Keratinocyte (primary cell): ENCODE measurements around the gene C20orf202. TPM values are rescaled to one million over a fixed set of nuclear protein-coding genes. Genes with fewer than 3 reads are reported as not detected.
"Not testable (repeated sequence)": the region's sequence is repeated elsewhere in the genome, so short reads cannot be mapped to it uniquely, and the experiment has no call there.

Experiments
- DNase-seq: peaks from one replicate; pipeline ENCODE4 v3.0.0-alpha.2; 2011; ENCODE audit warnings: low read depth, missing footprints, low spot score
- FAIRE-seq: peaks from 2 replicates; lab custom pipeline; 2011; peaks lifted over from hg19 to GRCh38; lab: Jason Lieb, UNC
- H2AFZ ChIP-seq: 2 replicates; pipeline ENCODE4 v1.6.0; 2012; ENCODE audit warnings: low read length, control low read depth, inconsistent platforms; ENCODE audit not compliant: control insufficient read depth
- H3K27ac ChIP-seq: 2 replicates; pipeline ENCODE4 v1.5.1; 2011; ENCODE audit warnings: low read length; ENCODE audit not compliant: control insufficient read depth, insufficient read depth
- H3K27me3 ChIP-seq: 3 replicates; pipeline ENCODE4 v1.6.0; 2011; ENCODE audit warnings: low read length; ENCODE audit not compliant: control insufficient read depth, insufficient read depth; ENCODE audit errors: extremely low read depth
- H3K36me3 ChIP-seq, 2 experiments: 2 replicates in 1 of 2; 3 replicates in 1 of 2; pipeline ENCODE4 v1.5.1; 2011; ENCODE audit warnings: low read length in 2 of 2, mild to moderate bottlenecking in 1 of 2; ENCODE audit not compliant: control insufficient read depth in 2 of 2, insufficient read depth in 2 of 2; ENCODE audit errors: extremely low read depth in 1 of 2
- H3K4me1 ChIP-seq: 3 replicates; pipeline ENCODE4 v1.5.1; 2011; ENCODE audit warnings: low read length; ENCODE audit not compliant: control insufficient read depth, insufficient read depth; ENCODE audit errors: extremely low read depth
- H3K4me2 ChIP-seq: 3 replicates; pipeline ENCODE4 v1.6.0; 2011; ENCODE audit warnings: low read depth, low read length; ENCODE audit not compliant: control insufficient read depth, insufficient read depth; ENCODE audit errors: extremely low read depth
- H3K4me3 ChIP-seq, 3 experiments: fragments of 200-600 bp in 1 of 3; sonication (generic) in 1 of 3; 2 replicates in 2 of 3; 3 replicates in 1 of 3; pipeline ENCODE4 v1.5.1; 2011 to 2016; ENCODE audit warnings: low read length in 3 of 3, mild to moderate bottlenecking in 3 of 3, control low read depth in 2 of 3, inconsistent platforms in 1 of 3, low read depth in 1 of 3, mixed read lengths in 1 of 3, mixed run types in 1 of 3, moderate library complexity in 1 of 3; ENCODE audit not compliant: control insufficient read depth in 2 of 3, insufficient read depth in 2 of 3; ENCODE audit errors: extremely low read depth in 1 of 3
- H3K79me2 ChIP-seq: 2 replicates; pipeline ENCODE4 v1.6.0; 2012; ENCODE audit warnings: low read length; ENCODE audit not compliant: control insufficient read depth, insufficient read depth
- H3K9ac ChIP-seq: 3 replicates; pipeline ENCODE4 v1.6.0; 2011; ENCODE audit warnings: low read length; ENCODE audit not compliant: control insufficient read depth, insufficient read depth; ENCODE audit errors: extremely low read depth
- H3K9me1 ChIP-seq: 3 replicates; pipeline ENCODE4 v1.6.0; 2011; ENCODE audit warnings: low read length; ENCODE audit not compliant: control insufficient read depth, insufficient read depth; ENCODE audit errors: extremely low read depth
- H3K9me3 ChIP-seq: 2 replicates; pipeline ENCODE4 v1.5.1; 2012; ENCODE audit warnings: low read depth, low read length; ENCODE audit not compliant: control insufficient read depth
- H4K20me1 ChIP-seq: 3 replicates; pipeline ENCODE4 v1.6.0; 2011; ENCODE audit warnings: low read length; ENCODE audit not compliant: control insufficient read depth, insufficient read depth; ENCODE audit errors: extremely low read depth
- CTCF ChIP-seq, 3 experiments: IDR thresholded peaks in 1 of 3; conservative IDR thresholded peaks in 1 of 3; optimal IDR thresholded peaks in 1 of 3; 2 replicates in 2 of 3; 3 replicates in 1 of 3; pipeline versions ENCODE3 to v1.5.1; 2011; ENCODE audit warnings: low read length in 3 of 3, mild to moderate bottlenecking in 3 of 3, moderate library complexity in 2 of 3, control low read depth in 1 of 3, inconsistent platforms in 1 of 3; ENCODE audit not compliant: insufficient read depth in 2 of 3; ENCODE audit errors: extremely low read depth in 1 of 3
- EZH2 ChIP-seq: IDR thresholded peaks from one replicate; pipeline ENCODE4 v1.6.1; 2012; ENCODE audit warnings: inconsistent platforms, mild to moderate bottlenecking, low read length, moderate library complexity
- dilution Hi-C: fragments of 300-500 bp; cut with MboI; formaldehyde crosslinking; loops from one replicate; pipeline ENCODE4 v1.7.0; 2020; ENCODE audit warnings: low sequenced_read_pairs; ENCODE audit not compliant: extremely low pct_ligation_motif_present
- polyA plus RNA-seq, 5 experiments: library from polyadenylated mRNA; depleted of rRNA in 3 of 5; stranded (reverse) in 3 of 5; stranded (forward) in 1 of 5; unstranded in 1 of 5; fragments of >200 nt; gene quantifications; 1 replicate in 1 of 5; 2 replicates in 3 of 5; 3 replicates in 1 of 5; pipeline versions ENCODE4 v1.2.1 to v1.2.3, GENCODE V29; 2011 to 2012; ENCODE audit warnings: missing spikeins in 2 of 5, low read depth in 1 of 5, low replicate concordance in 1 of 5

Gene C20orf202
- polyA plus RNA-seq, 1 donor (not counting 4 experiments of a cell fraction or from before 2014, with no cell fraction given): not detected

- no peaks in the 10 kb centered on the region for H3K4me1 ChIP-seq
- H3K27me3 ChIP-seq: peaks cover 5% of the 10 kb centered on the region
- H3K9me1 ChIP-seq: no peaks in the 10 kb centered on the region
- H2AFZ ChIP-seq: no peak overlapping the region
- H4K20me1 ChIP-seq: no peaks in the 10 kb centered on the region
- FAIRE-seq (no peak), DNase-seq (no peak)
- H3K9me3 ChIP-seq: no peaks in the 10 kb centered on the region
- no peaks in the 10 kb centered on the region for H3K36me3 ChIP-seq
- no peak overlapping the region for H3K4me3 ChIP-seq
- H3K4me2 ChIP-seq: no peak overlapping the region
- dilution Hi-C loops: no loop called here
- no peak overlapping the region for H3K27ac ChIP-seq
- TF ChIP-seq CTCF (optimal IDR thresholded peaks at IDR 0.05 in 1 of 3, IDR thresholded peaks at IDR 0.05 in 1 of 3, conservative IDR thresholded peaks at IDR 0.05 in 1 of 3; ENCODE audit: extremely low read depth in 1 of 3, insufficient read depth in 2 of 3, low read length in 3 of 3) (no peak), EZH2 (no peak)
- H3K79me2 ChIP-seq: no peaks in the 10 kb centered on the region
- no peak overlapping the region for H3K9ac ChIP-seq
Observed at GRCh38 chr20:1214838-1215261, 11.6 kb downstream of the C20orf202 start.

DNA sequence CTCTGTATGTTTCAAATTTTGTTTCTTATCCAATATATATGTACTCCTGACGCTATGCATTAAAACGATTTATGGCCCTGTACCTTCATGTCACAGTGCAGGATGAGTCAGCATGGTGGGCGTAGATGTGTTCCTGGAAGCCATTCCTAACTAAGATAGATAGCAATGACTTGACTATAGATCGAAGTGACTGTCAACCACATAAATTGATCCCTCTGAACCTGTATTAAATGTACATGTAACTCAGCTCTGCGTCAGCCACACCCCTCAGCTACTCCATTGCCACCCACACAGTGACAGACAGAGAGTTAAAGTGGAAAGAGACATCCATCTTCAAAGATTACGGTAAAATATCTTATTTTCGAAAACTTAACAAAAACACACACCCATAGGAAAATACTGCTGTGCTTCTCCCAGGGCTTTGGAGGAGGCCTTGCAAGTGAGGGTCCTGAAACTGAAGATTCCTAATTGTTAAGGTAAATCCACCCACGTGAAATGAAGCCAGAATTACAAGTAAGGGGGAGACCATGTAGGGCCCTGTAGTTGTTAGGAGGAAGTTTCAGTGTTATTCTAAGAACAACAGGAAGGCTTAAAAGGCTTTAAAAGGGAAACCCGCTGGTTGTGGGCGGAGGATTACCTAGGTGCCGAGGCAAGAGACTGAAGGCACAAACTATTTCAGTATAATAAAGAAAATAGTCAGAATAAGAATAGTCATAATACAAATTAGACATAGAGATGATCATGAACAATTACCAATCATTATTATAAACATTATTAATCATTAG is 12.3 kb downstream of the C20orf202 start:
- Histone ChIP-seq H3K4me3 (no peak overlapping the region), H3K27ac (no peak overlapping the region), H3K9ac (no peak overlapping the region), H3K9me3 (no peaks in the 10 kb centered on the region), H3K4me2 (no peak overlapping the region), H3K4me1 (no peaks in the 10 kb centered on the region), H2AFZ (no peak overlapping the region), H3K36me3 (no peaks in the 10 kb centered on the region), H3K27me3 (peaks cover 5% of the 10 kb centered on the region), H3K9me1 (no peaks in the 10 kb centered on the region), H3K79me2 (no peaks in the 10 kb centered on the region), H4K20me1 (no peaks in the 10 kb centered on the region)
- FAIRE-seq (no peak), DNase-seq (no peak)
- dilution Hi-C loops: no loop called here
- no peak for TF ChIP-seq CTCF (optimal IDR thresholded peaks at IDR 0.05 in 1 of 3, IDR thresholded peaks at IDR 0.05 in 1 of 3, conservative IDR thresholded peaks at IDR 0.05 in 1 of 3; ENCODE audit: extremely low read depth in 1 of 3, insufficient read depth in 2 of 3, low read length in 3 of 3)
- no peak for TF ChIP-seq EZH2

- H2AFZ ChIP-seq, H3K4me1 ChIP-seq, H3K9me1 ChIP-seq, DNase-seq, H3K36me3 ChIP-seq, H3K4me2 ChIP-seq, H3K9me3 ChIP-seq, H3K79me2 ChIP-seq, FAIRE-seq, H3K27me3 ChIP-seq, H3K9ac ChIP-seq, H4K20me1 ChIP-seq, H3K27ac ChIP-seq, dilution Hi-C loops, H3K4me3 ChIP-seq: not testable (repeated sequence)
Observed at GRCh38 chr20:1216527-1217427, 13.5 kb downstream of the C20orf202 start.
